Omental fat pad (tissue), 4 donors: ENCODE data around the gene TRIM68. TPM values are rescaled to one million over a fixed set of nuclear protein-coding genes. Genes with fewer than 3 reads are reported as not detected.

Experiments used
- ATAC-seq: fragments of 150-250 bp; one replicate; pipeline ENCODE4 v1.9.1; 2016; ENCODE audit warnings: mild to moderate bottlenecking, moderate library complexity; ENCODE audit not compliant: low FRiP score
- DNase-seq: peaks from one replicate; pipeline ENCODE4 v3.0.0-alpha.2; 2019; ENCODE audit warnings: low spot score
- total RNA-seq, 4 donors: library from RNA; depleted of rRNA; stranded (reverse); fragments of >200 nt; gene quantifications; one replicate each; pipeline ENCODE4 v1.1.0, GENCODE V29; 2016
- TF ChIP-seq, protein P1 (sequence below), 3 donors: fragments of 450-650 bp; IDR thresholded peaks; one replicate each; pipeline ENCODE4 v1.5.1; 2016 to 2017; ENCODE audit warnings: antibody characterized with exemption in 3 of 3, mild to moderate bottlenecking in 3 of 3, moderate library complexity in 2 of 3

Gene TRIM68
- total RNA-seq, 4 donors from 2014 or later: 7.0 to 18.0 (median 10.6) TPM

DNA sequence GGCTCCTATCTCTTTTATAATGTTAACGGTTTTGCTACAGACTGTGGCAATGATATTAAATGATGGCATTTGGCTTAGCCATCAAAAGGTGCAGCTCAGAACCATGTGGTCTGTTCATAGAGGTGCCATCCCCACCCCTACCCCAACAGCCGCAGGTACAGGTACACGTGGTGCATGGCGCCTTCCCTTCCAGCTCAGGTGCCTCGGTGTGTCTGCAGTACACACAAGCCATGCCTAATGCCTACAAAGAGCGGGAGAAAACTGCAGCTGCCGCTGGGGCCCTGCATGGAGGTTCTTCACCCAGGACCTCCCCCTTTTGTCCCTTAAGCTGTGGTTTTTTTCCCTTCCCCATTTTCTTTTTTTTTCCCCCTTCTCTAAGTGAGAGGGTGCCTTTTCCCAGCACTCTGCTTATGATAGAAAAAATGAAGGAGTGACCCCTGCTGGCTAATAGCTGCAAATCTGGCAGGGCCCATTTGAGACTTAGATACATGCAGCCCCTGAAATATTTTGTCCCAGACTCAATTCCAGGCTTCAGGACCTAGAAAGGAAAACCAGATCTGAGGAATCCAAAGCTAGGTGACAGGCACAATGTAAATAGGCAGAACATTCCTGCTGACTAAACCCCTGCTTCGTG lies 56.6 kb downstream of the TRIM68 start:
- no peak for ATAC-seq

More for the DNA sequence above, 56.6 kb downstream of the TRIM68 start:
- TF ChIP-seq, protein P1, sequence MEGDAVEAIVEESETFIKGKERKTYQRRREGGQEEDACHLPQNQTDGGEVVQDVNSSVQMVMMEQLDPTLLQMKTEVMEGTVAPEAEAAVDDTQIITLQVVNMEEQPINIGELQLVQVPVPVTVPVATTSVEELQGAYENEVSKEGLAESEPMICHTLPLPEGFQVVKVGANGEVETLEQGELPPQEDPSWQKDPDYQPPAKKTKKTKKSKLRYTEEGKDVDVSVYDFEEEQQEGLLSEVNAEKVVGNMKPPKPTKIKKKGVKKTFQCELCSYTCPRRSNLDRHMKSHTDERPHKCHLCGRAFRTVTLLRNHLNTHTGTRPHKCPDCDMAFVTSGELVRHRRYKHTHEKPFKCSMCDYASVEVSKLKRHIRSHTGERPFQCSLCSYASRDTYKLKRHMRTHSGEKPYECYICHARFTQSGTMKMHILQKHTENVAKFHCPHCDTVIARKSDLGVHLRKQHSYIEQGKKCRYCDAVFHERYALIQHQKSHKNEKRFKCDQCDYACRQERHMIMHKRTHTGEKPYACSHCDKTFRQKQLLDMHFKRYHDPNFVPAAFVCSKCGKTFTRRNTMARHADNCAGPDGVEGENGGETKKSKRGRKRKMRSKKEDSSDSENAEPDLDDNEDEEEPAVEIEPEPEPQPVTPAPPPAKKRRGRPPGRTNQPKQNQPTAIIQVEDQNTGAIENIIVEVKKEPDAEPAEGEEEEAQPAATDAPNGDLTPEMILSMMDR (IDR thresholded peaks at IDR 0.05): no peak
- DNase-seq: no peak

Other genes with a start within 250 kb of the TRIM68 start
- not detected for gene OR52B4, start 239.8 kb downstream of the TRIM68 start, total RNA-seq
- 10 to 100 TPM; 14.1 to 30.6 (median 17.3) TPM for gene TRIM21, start 214.5 kb downstream of the TRIM68 start, total RNA-seq
- not detected for gene OR52K2, start 158.9 kb downstream of the TRIM68 start, total RNA-seq
- under 1 TPM in 1 of 4 donors, not detected in 3; 0.46 TPM for gene OR52K1, start 125.6 kb downstream of the TRIM68 start, total RNA-seq
- not detected for gene OR52M1, start 63.0 kb downstream of the TRIM68 start, total RNA-seq
- gene OR52I2, start 26.5 kb downstream of the TRIM68 start, total RNA-seq: not detected
- gene OR52I1, start 14.2 kb downstream of the TRIM68 start, total RNA-seq: not detected
- not detected for gene OR51D1, start 29.2 kb upstream of the TRIM68 start, total RNA-seq
- gene OR51E1, start 35.8 kb upstream of the TRIM68 start, total RNA-seq: 1 to 10 TPM in 3 of 4 donors, under 1 TPM in 1; 0.60 to 8.7 (median 2.0) TPM
- under 1 TPM in 1 of 4 donors, not detected in 3; 0.19 TPM for gene OR51E2, start 89.6 kb upstream of the TRIM68 start, total RNA-seq
- gene MMP26, start 96.6 kb upstream of the TRIM68 start, total RNA-seq: not detected
- not detected for gene OR51F1, start 161.7 kb upstream of the TRIM68 start, total RNA-seq
- not detected for gene OR52R1, start 196.1 kb upstream of the TRIM68 start, total RNA-seq
- gene OR51F2, start 213.1 kb upstream of the TRIM68 start, total RNA-seq: not detected
- gene OR51S1, start 241.0 kb upstream of the TRIM68 start, total RNA-seq: not detected